AG04450 (cell line): ENCODE data around the gene UMPS. TPM values are rescaled to one million over a fixed set of nuclear protein-coding genes. Genes with fewer than 3 reads are reported as not detected.
"Not testable (repeated sequence)": the region's sequence is repeated elsewhere in the genome, so short reads cannot be mapped to it uniquely, and the experiment has no call there.

ENCODE experiments used
- CTCF ChIA-PET: fragments of 300-600, 350-600 bp; formaldehyde crosslinking; extraction: SDS; loops from one replicate; lab custom pipeline; 2022; ENCODE audit warnings: antibody characterized with exemption, inconsistent platforms; lab: Charles Lee
- POLR2A ChIA-PET: fragments of 350-600 bp; formaldehyde crosslinking; extraction: SDS; loops from one replicate; lab custom pipeline; 2021; ENCODE audit warnings: antibody characterized with exemption, inconsistent platforms; lab: Yijun Ruan, JAX
- DNase-seq: peaks from one replicate; pipeline ENCODE4 v3.0.0-alpha.2; 2011; ENCODE audit warnings: low read depth, low spot score
- H3K27ac ChIP-seq: one replicate; pipeline ENCODE4 v1.5.1; 2012; ENCODE audit warnings: low read depth, low read length, control low read depth
- H3K27me3 ChIP-seq: one replicate; pipeline ENCODE4 v1.6.0; 2012; ENCODE audit warnings: low read length; ENCODE audit not compliant: control insufficient read depth, insufficient read depth
- H3K4me3 ChIP-seq: 2 replicates; pipeline ENCODE4 v1.5.1; 2011; ENCODE audit warnings: mild to moderate bottlenecking, low read depth, low read length, control low read depth
- H3K9me3 ChIP-seq: 2 replicates; pipeline ENCODE4 v1.5.1; 2012; ENCODE audit warnings: low read length; ENCODE audit not compliant: control insufficient read depth, insufficient read depth
- CTCF ChIP-seq: IDR thresholded peaks from 2 replicates; pipeline ENCODE4 v1.5.1; 2011; ENCODE audit warnings: low read depth, low read length, control low read depth, inconsistent platforms
- polyA plus RNA-seq: library from polyadenylated mRNA; depleted of rRNA; stranded (reverse); fragments of >200 nt; gene quantifications from 2 replicates; pipeline ENCODE4 v1.2.3, GENCODE V29; 2011

Gene UMPS
- polyA plus RNA-seq, 1 experiment: 27.9 TPM

- H3K4me3 ChIP-seq: no peak overlapping the region
- DNase-seq: no peak
- no peaks in the 10 kb centered on the region for H3K9me3 ChIP-seq
- no peaks in the 10 kb centered on the region for H3K27me3 ChIP-seq
- ChIA-PET POLR2A (interaction anchor here (1.0 kb wide), 1 partner anchor 114 kb away, joined by 3 read pairs; no protein-coding TSS in a partner anchor), CTCF (interaction anchor here (0.5 to 7.0 kb wide), 24 partner anchors 9 to 120 kb away, joined by 3 to 97 read pairs (median 4); no protein-coding TSS in a partner anchor)
- H3K27ac ChIP-seq: no peak overlapping the region
- TF ChIP-seq CTCF: peak; percentile 52
These were observed 56.4 kb downstream of the UMPS start for GRCh38 chr3:124786511-124787241.

DNA sequence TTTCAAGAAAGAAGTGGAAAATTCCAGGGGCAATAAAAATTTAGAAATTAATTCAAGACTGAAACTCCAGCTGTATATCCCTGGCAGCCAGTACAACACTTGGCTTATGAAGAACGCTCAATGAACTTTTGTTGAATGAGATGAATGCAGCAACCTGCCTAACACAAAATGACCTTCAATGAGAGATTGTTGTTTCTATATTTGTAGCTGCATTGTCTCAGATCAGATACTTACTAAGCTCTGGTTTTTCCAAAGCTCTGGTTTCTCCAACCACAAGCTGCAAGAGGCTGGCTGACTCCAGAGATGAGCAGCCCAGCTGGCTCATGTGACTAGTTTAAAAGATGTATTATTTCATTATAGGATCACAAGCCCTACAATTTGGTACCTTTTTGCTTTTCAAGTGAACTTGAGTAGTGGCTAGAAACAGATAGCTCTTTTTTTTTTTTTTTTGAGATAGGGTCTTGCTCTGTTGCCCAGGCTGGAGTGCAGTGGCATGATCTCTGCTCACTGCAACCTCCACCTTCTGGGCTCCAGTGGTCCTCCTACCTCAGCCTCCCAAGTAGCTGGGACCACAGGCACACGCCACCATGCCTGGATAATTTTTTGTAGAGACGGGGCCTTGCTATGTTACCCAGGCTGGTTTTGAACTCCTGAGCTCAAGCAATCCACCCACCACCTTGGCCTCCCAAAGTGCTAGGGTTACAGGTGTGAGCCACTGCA is 57.4 kb downstream of the UMPS start:
- no peak overlapping the region for H3K27ac ChIP-seq
- POLR2A ChIA-PET: interaction anchor here (1.1 kb wide), 1 partner anchor 27 kb away, joined by 3 read pairs; no protein-coding TSS in a partner anchor
- H3K27me3 ChIP-seq: no peaks in the 10 kb centered on the region
- no peak overlapping the region for H3K4me3 ChIP-seq
- no peak for TF ChIP-seq CTCF
- CTCF ChIA-PET: interaction anchor here (0.8 to 7.0 kb wide), 12 partner anchors 10 to 119 kb away, joined by 3 to 97 read pairs (median 7); no protein-coding TSS in a partner anchor
- DNase-seq: no peak
- H3K9me3 ChIP-seq: no peaks in the 10 kb centered on the region

DNA sequence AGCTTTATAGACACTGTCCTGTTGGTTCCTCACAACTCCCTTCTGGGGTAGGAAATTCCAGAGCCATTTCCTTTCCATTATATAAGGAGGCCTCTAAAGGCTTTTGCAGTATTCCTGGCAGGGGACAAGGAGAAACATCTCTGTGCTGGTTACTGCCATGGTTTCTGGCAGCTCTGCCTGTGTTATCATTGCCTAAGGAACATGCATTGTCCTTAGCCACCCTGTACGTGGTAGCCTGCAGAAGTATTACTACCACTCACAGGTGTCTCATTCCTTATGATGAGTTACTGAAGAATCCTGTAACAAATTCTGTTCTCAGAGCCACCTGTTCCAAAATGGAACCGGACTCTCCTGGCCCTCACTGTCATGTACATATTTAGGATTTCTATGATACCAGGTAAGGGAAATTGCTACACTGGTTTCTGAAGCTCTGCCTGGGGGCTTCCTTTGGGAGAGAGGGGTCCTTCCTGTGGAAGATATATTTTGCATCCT is 58.0 kb downstream of the UMPS start:
- DNase-seq: no peak
- Histone ChIP-seq H3K9me3 (no peaks in the 10 kb centered on the region), H3K4me3 (no peak overlapping the region), H3K27ac (no peak overlapping the region), H3K27me3 (no peaks in the 10 kb centered on the region)
- TF ChIP-seq CTCF: no peak
- ChIA-PET CTCF (interaction anchor here (1.2 to 7.0 kb wide), 5 partner anchors 17 to 118 kb away, joined by 3 to 97 read pairs (median 4); no protein-coding TSS in a partner anchor), POLR2A (interaction anchor here (1.1 kb wide), 1 partner anchor 28 kb away, joined by 3 read pairs; no protein-coding TSS in a partner anchor)

DNA sequence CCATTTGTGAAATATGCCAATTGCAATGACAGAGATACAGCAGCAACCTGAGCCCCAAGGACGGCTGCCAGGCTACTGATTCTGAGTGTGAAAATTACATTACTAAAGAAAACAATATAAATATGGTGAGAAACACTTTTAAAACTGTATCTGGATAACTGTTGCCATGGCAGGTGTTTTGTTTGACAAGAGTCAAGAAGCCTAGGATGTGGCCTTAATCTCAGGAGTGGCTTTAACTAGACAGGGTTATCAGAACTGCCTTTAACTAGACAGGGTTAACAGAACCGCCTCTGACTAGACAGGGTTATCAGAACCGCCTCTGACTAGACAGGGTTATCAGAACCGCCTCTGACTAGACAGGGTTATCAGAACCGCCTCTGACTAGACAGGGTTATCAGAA is 58.9 kb downstream of the UMPS start:
- CTCF ChIA-PET: interaction anchor here (7.0 kb wide), 1 partner anchor 114 kb away, joined by 97 read pairs; no protein-coding TSS in a partner anchor
- H3K27me3 ChIP-seq, H3K9me3 ChIP-seq, H3K4me3 ChIP-seq, H3K27ac ChIP-seq, POLR2A ChIA-PET, DNase-seq: not testable (repeated sequence)

GRCh38 chr3:124791142-124791541 is 60.9 kb downstream of the UMPS start:
- CTCF ChIA-PET: interaction anchor here (2.8 kb wide), 1 partner anchor 110 kb away, joined by 16 read pairs; no protein-coding TSS in a partner anchor

More at GRCh38 chr3:124791142-124791541, 60.9 kb downstream of the UMPS start:
- H3K27ac ChIP-seq: peak overlapping the region; percentile 87
- no peak for TF ChIP-seq CTCF
- DNase-seq: no peak
- POLR2A ChIA-PET: interaction anchor here (0.5 to 1.6 kb wide), 6 partner anchors 11 to 105 kb away, joined by 3 to 11 read pairs (median 5); no protein-coding TSS in a partner anchor
- H3K4me3 ChIP-seq: no peak overlapping the region
- H3K27me3 ChIP-seq: no peaks in the 10 kb centered on the region
- H3K9me3 ChIP-seq: no peaks in the 10 kb centered on the region
